Measurements from ENCODE around the gene MRAS. TPM values are rescaled to one million over a fixed set of nuclear protein-coding genes. Genes with fewer than 3 reads are reported as not detected.

Gene MRAS
- total RNA-seq, 1 donor from 2014 or later, result 55.4 TPM

- H3K27me3 ChIP-seq (ENCODE audit: insufficient read depth, low read length), result no peaks in the 10 kb centered on the region
- Mint-ChIP-seq H3K9me3 (ENCODE audit: unreplicated experiment) (no peaks in the 10 kb centered on the region), H3K36me3 (ENCODE audit: low read depth, unreplicated experiment) (peaks cover 25% of the 10 kb centered on the region), H3K27ac (ENCODE audit: unreplicated experiment) (no peak overlapping the region), H3K27me3 (ENCODE audit: low read depth, unreplicated experiment) (peaks cover 2% of the 10 kb centered on the region), H3K4me1 (ENCODE audit: low read depth, unreplicated experiment) (peaks cover 10% of the 10 kb centered on the region), H3K4me3 (ENCODE audit: unreplicated experiment) (no peak overlapping the region)
- no peaks in the 10 kb centered on the region for H3K4me1 ChIP-seq (ENCODE audit: insufficient read depth, low read length)
- H3K4me2 ChIP-seq (ENCODE audit: low read length), result no peak overlapping the region
- no peaks in the 10 kb centered on the region for H3K9me3 ChIP-seq (ENCODE audit: insufficient read depth, low read depth, low read length)
- H3K27ac ChIP-seq (ENCODE audit: low read depth, low read length), result no peak overlapping the region
- no peak overlapping the region for H2AFZ ChIP-seq (ENCODE audit: low read depth, low read length)
- no peak overlapping the region for H3K9ac ChIP-seq (ENCODE audit: low read length)
- FAIRE-seq (no peak), DNase-seq (ENCODE audit: low read depth) (no peak)
- H3K79me2 ChIP-seq (ENCODE audit: insufficient read depth, low read length), result peaks cover 4% of the 10 kb centered on the region
- H3K4me3 ChIP-seq (ENCODE audit: insufficient read depth, low read depth, low read length), result no peak overlapping the region
- H4K20me1 ChIP-seq (ENCODE audit: insufficient read depth, low read length), result peaks cover 41% of the 10 kb centered on the region
- no peak for TF ChIP-seq EZH2 (IDR thresholded peaks at IDR 0.05; ENCODE audit: insufficient read depth, low read length)
- TF ChIP-seq CTCF (IDR thresholded peaks at IDR 0.05; ENCODE audit: insufficient read depth, low read depth, low read length), result no peak
- H3K36me3 ChIP-seq (ENCODE audit: insufficient read depth, low read length), result peaks cover 4% of the 10 kb centered on the region
Observed at GRCh38 chr3:138371070-138371965, 22.9 kb downstream of the MRAS start.

- peaks cover 4% of the 10 kb centered on the region for H3K79me2 ChIP-seq (ENCODE audit: insufficient read depth, low read length)
- FAIRE-seq, result no peak
- H3K27ac Mint-ChIP-seq (ENCODE audit: unreplicated experiment), result no peak overlapping the region
Observed at GRCh38 chr3:138373087-138373735, 24.8 kb downstream of the MRAS start.

More at GRCh38 chr3:138373087-138373735, 24.8 kb downstream of the MRAS start:
- Histone ChIP-seq H4K20me1 (ENCODE audit: insufficient read depth, low read length) (peaks cover 26% of the 10 kb centered on the region), H2AFZ (ENCODE audit: low read depth, low read length) (no peak overlapping the region), H3K36me3 (ENCODE audit: insufficient read depth, low read length) (peaks cover 4% of the 10 kb centered on the region), H3K27ac (ENCODE audit: low read depth, low read length) (no peak overlapping the region), H3K9ac (ENCODE audit: low read length) (no peak overlapping the region), H3K27me3 (ENCODE audit: insufficient read depth, low read length) (no peaks in the 10 kb centered on the region), H3K4me1 (ENCODE audit: insufficient read depth, low read length) (no peaks in the 10 kb centered on the region), H3K9me3 (ENCODE audit: insufficient read depth, low read depth, low read length) (no peaks in the 10 kb centered on the region), H3K4me3 (ENCODE audit: insufficient read depth, low read depth, low read length) (no peak overlapping the region), H3K4me2 (ENCODE audit: low read length) (no peak overlapping the region)
- peaks cover 19% of the 10 kb centered on the region for H3K36me3 Mint-ChIP-seq (ENCODE audit: low read depth, unreplicated experiment)
- no peaks in the 10 kb centered on the region for H3K9me3 Mint-ChIP-seq (ENCODE audit: unreplicated experiment)
- peaks cover 3% of the 10 kb centered on the region for H3K4me1 Mint-ChIP-seq (ENCODE audit: low read depth, unreplicated experiment)
- peaks cover 2% of the 10 kb centered on the region for H3K27me3 Mint-ChIP-seq (ENCODE audit: low read depth, unreplicated experiment)
- DNase-seq (ENCODE audit: low read depth), result no peak
- TF ChIP-seq EZH2 (IDR thresholded peaks at IDR 0.05; ENCODE audit: insufficient read depth, low read length), result no peak
- no peak for TF ChIP-seq CTCF (IDR thresholded peaks at IDR 0.05; ENCODE audit: insufficient read depth, low read depth, low read length)
- no peak overlapping the region for H3K4me3 Mint-ChIP-seq (ENCODE audit: unreplicated experiment)
